HEK293 (cell line): ENCODE data around the gene CP.
A peak's percentile ranks its signal among the peaks of the same experiment; 100 is the strongest.

Experiments
- CTCF ChIA-PET: fragments of 350-600 bp; formaldehyde crosslinking; extraction: SDS; loops from one replicate; lab custom pipeline; 2021; ENCODE audit warnings: antibody characterized with exemption; lab: Yijun Ruan, JAX
- POLR2A ChIA-PET: fragments of 300-600 bp; formaldehyde crosslinking; extraction: SDS; loops from one replicate; lab custom pipeline; 2020; ENCODE audit warnings: antibody characterized with exemption, inconsistent platforms; lab: Yijun Ruan, JAX
- H3K27ac ChIP-seq: fragments of 200-500 bp; sonication (Bioruptor generic); 2 replicates; pipeline ENCODE4 v1.5.1; 2014; ENCODE audit warnings: low read depth, low read length, control low read depth, inconsistent platforms; ENCODE audit errors: extremely low read depth
- H3K36me3 ChIP-seq, 2 experiments: fragments of 200-500 bp in 1 of 2; sonication (Bioruptor generic) in 1 of 2; 1 replicate in 1 of 2; 2 replicates in 1 of 2; pipeline ENCODE4 v1.5.1; 2014 to 2017; ENCODE audit warnings: inconsistent platforms in 2 of 2, low read length in 2 of 2; ENCODE audit not compliant: control insufficient read depth in 2 of 2, insufficient read depth in 1 of 2
- H3K4me1 ChIP-seq: fragments of 200-500 bp; sonication (Bioruptor generic); 2 replicates; pipeline ENCODE4 v1.5.1; 2014; ENCODE audit warnings: mild to moderate bottlenecking, low read length, inconsistent platforms; ENCODE audit not compliant: control insufficient read depth, insufficient read depth
- H3K4me3 ChIP-seq: 2 replicates; pipeline ENCODE4 v1.5.1; 2011; ENCODE audit warnings: low read depth, mild to moderate bottlenecking, control low read depth, low read length, moderate library complexity
- H3K9me3 ChIP-seq: fragments of 200-500 bp; sonication (Bioruptor generic); 2 replicates; pipeline ENCODE4 v1.5.1; 2014; ENCODE audit warnings: low read depth, low read length, inconsistent platforms; ENCODE audit not compliant: control insufficient read depth, insufficient read depth
- HOXC10 ChIP-seq: sonication (generic); formaldehyde crosslinking; IDR thresholded peaks from 2 replicates; pipeline ENCODE4 v1.8.1; 2023; ENCODE audit warnings: mild to moderate bottlenecking, missing genetic modification reagents
- PRDM6 ChIP-seq: fragments of 450-650 bp; formaldehyde crosslinking; IDR thresholded peaks from 2 replicates; pipeline ENCODE4 v1.5.1; 2017; ENCODE audit warnings: missing biosample characterization, missing genetic modification characterization
- REST ChIP-seq: fragments of 450-650 bp; formaldehyde crosslinking; IDR thresholded peaks from 2 replicates; pipeline ENCODE4 v1.5.1; 2016; ENCODE audit warnings: missing biosample characterization, missing genetic modification characterization
- ZBTB11 ChIP-seq: fragments of 450-650 bp; formaldehyde crosslinking; conservative IDR thresholded peaks from 2 replicates; pipeline ENCODE4 v1.5.1; 2016; ENCODE audit warnings: low read depth, missing biosample characterization, missing genetic modification characterization
- ZBTB17 ChIP-seq: fragments of 450-650 bp; formaldehyde crosslinking; IDR thresholded peaks from 2 replicates; pipeline ENCODE4 v1.5.1; 2016; ENCODE audit warnings: missing biosample characterization, missing genetic modification characterization
- ZIC2 ChIP-seq: fragments of 450-650 bp; formaldehyde crosslinking; IDR thresholded peaks from 2 replicates; pipeline ENCODE4 v1.5.1; 2016; ENCODE audit warnings: missing biosample characterization, missing genetic modification characterization
- ZNF548 ChIP-seq: fragments of 450-650 bp; formaldehyde crosslinking; IDR thresholded peaks from 2 replicates; pipeline ENCODE4 v1.5.1; 2016; ENCODE audit warnings: missing biosample characterization, missing genetic modification characterization
- ZNF670 ChIP-seq: fragments of 450-650 bp; formaldehyde crosslinking; IDR thresholded peaks from 2 replicates; pipeline ENCODE4 v1.5.1; 2016; ENCODE audit warnings: missing biosample characterization, missing genetic modification characterization, low read depth
- ZNF701 ChIP-seq: fragments of 450-650 bp; formaldehyde crosslinking; IDR thresholded peaks from 2 replicates; pipeline ENCODE4 v1.5.1; 2016; ENCODE audit warnings: missing biosample characterization, missing genetic modification characterization
- TF ChIP-seq, protein P1 (sequence below): sonication (generic); formaldehyde crosslinking; IDR thresholded peaks from 2 replicates; pipeline ENCODE4 v1.8.1; 2022; ENCODE audit warnings: mild to moderate bottlenecking, moderate library complexity, missing genetic modification reagents
- TF ChIP-seq, protein P2 (sequence below): fragments of 450-650 bp; formaldehyde crosslinking; IDR thresholded peaks from 2 replicates; pipeline ENCODE4 v1.5.1; 2016; ENCODE audit warnings: missing biosample characterization, missing genetic modification characterization

Gene CP

DNA sequence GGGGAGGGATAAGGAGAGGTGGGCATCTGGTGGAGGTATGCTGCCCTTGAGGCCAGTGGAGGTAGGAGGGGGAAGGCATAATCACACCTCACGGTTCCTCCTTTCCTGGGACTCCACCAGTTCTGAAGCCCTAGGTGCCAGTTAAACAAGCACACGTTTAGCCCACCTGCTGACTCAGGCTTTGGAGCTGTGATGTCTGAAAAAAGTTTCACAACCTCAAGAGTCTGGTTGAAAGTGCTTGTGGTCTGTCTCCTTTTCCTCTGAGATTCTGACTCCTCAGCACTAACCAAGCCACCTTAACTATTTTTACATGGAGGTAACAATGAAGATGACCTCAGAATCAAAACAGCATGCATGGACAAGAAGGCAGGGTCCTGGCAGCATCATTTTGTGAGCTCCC, 69.2 kb downstream of the CP start:
- Histone ChIP-seq H3K9me3 (no peaks in the 10 kb centered on the region), H3K4me1 (no peaks in the 10 kb centered on the region), H3K36me3 (peaks cover 0 to 41% of the 10 kb centered on the region in 2 experiments; a peak in 2 of 3 replicates), H3K27ac (no peak overlapping the region), H3K4me3 (no peak overlapping the region)
- ChIA-PET POLR2A (no interaction called here), CTCF (no interaction called here)
- no peak for TF ChIP-seq HOXC10 (CRISPR knock-in tag)
- no peak for TF ChIP-seq ZNF548 (tag by site-specific recombination)
- TF ChIP-seq, protein P1, sequence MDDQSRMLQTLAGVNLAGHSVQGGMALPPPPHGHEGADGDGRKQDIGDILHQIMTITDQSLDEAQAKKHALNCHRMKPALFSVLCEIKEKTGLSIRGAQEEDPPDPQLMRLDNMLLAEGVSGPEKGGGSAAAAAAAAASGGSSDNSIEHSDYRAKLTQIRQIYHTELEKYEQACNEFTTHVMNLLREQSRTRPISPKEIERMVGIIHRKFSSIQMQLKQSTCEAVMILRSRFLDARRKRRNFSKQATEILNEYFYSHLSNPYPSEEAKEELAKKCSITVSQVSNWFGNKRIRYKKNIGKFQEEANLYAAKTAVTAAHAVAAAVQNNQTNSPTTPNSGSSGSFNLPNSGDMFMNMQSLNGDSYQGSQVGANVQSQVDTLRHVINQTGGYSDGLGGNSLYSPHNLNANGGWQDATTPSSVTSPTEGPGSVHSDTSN (CRISPR knock-in tag) = no peak

DNA sequence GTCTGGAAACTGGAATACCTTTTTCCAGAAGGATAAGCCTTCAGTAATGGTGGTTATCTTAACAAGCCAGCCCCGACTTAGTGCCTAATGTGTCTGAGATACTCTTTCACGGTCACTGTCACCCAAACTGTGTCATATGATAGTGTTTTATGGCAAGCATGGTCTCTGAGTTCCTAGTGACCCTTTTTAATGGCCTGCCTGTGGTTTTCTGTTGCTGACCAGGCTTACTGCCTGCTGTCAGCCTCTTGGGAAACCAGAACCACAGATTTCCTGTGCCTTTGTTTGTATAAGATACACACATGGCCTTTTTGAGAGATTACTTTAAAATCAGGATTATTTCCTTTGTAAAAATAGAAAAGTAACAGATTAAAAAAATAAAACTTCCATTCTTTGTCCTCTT, 69.8 kb downstream of the CP start:
- H3K9me3 ChIP-seq = no peaks in the 10 kb centered on the region
- TF ChIP-seq PRDM6 (tag by site-specific recombination) (peak; percentile 14; the same call in 1 of the 2 replicates), REST (no peak), ZIC2 (peak; percentile 32), ZBTB17 (tag by site-specific recombination) (no peak)
- CTCF ChIA-PET = no interaction called here
- POLR2A ChIA-PET = no interaction called here
- no peak overlapping the region for H3K4me3 ChIP-seq
- no peak overlapping the region for H3K27ac ChIP-seq
- peaks cover 0 to 43% of the 10 kb centered on the region in 2 experiments; a peak in 2 of 3 replicates for H3K36me3 ChIP-seq
- H3K4me1 ChIP-seq = no peaks in the 10 kb centered on the region

GRCh38 chr3:149150436-149150835, 71.2 kb downstream of the CP start:
- H3K9me3 ChIP-seq = no peaks in the 10 kb centered on the region
- no peak overlapping the region for H3K4me3 ChIP-seq
- ChIA-PET CTCF (interaction anchor here (1.6 kb wide), 1 partner anchor 30 kb away, joined by 3 read pairs; no protein-coding TSS in a partner anchor), POLR2A (no interaction called here)
- TF ChIP-seq ZBTB11 (tag by site-specific recombination) = no peak
- no peak for TF ChIP-seq ZNF701
- TF ChIP-seq, protein P2, sequence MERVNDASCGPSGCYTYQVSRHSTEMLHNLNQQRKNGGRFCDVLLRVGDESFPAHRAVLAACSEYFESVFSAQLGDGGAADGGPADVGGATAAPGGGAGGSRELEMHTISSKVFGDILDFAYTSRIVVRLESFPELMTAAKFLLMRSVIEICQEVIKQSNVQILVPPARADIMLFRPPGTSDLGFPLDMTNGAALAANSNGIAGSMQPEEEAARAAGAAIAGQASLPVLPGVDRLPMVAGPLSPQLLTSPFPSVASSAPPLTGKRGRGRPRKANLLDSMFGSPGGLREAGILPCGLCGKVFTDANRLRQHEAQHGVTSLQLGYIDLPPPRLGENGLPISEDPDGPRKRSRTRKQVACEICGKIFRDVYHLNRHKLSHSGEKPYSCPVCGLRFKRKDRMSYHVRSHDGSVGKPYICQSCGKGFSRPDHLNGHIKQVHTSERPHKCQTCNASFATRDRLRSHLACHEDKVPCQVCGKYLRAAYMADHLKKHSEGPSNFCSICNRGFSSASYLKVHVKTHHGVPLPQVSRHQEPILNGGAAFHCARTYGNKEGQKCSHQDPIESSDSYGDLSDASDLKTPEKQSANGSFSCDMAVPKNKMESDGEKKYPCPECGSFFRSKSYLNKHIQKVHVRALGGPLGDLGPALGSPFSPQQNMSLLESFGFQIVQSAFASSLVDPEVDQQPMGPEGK (tag by site-specific recombination) = no peak
- TF ChIP-seq ZNF670 (tag by site-specific recombination) = no peak
- TF ChIP-seq, all 188 proteins: peak for 0
- H3K36me3 ChIP-seq = peaks cover 0 to 43% of the 10 kb centered on the region in 2 experiments; a peak in 2 of 3 replicates
- no peaks in the 10 kb centered on the region for H3K4me1 ChIP-seq
- no peak overlapping the region for H3K27ac ChIP-seq
